Parietal lobe (tissue), 2 donors: ENCODE data around the gene LTB. TPM values are rescaled to one million over a fixed set of nuclear protein-coding genes. Genes with fewer than 3 reads are reported as not detected.

Source experiments
- small RNA-seq: library from RNA; depleted of rRNA; stranded (forward); fragments of <200 nt; gene quantifications from one replicate; pipeline ENCODE3, GENCODE V24; 2014; ENCODE audit warnings: low replicate concordance
- total RNA-seq: library from RNA; depleted of rRNA; stranded (reverse); fragments of >200 nt; gene quantifications from one replicate; pipeline ENCODE4 v1.2.3, GENCODE V29; 2014

Gene LTB, protein sequence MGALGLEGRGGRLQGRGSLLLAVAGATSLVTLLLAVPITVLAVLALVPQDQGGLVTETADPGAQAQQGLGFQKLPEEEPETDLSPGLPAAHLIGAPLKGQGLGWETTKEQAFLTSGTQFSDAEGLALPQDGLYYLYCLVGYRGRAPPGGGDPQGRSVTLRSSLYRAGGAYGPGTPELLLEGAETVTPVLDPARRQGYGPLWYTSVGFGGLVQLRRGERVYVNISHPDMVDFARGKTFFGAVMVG
- not detected for total RNA-seq

DNA sequence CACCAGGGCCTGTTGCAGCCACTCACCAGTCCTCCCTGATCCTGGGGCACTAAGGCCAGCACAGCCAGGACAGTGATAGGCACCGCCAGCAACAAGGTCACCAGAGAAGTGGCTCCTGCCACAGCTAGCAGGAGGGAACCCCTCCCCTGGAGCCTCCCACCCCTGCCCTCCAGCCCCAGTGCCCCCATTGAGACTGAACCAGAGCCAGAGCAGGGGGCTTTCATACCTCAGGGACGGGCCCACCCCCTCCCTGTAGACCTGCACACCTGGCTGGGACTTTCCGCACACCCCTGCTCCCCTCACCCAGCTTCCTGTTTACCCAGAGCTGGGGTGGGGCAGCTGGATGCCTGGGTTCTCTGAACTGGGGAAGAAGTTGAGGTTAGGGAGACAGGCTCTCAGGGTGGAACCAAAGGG is at the start of gene LTB:
Gene LTB, minus strand, starts transcription at position 195 of the 414 bp plus-strand sequence. Its CDS starts 7 bp downstream, at position 188.

DNA sequence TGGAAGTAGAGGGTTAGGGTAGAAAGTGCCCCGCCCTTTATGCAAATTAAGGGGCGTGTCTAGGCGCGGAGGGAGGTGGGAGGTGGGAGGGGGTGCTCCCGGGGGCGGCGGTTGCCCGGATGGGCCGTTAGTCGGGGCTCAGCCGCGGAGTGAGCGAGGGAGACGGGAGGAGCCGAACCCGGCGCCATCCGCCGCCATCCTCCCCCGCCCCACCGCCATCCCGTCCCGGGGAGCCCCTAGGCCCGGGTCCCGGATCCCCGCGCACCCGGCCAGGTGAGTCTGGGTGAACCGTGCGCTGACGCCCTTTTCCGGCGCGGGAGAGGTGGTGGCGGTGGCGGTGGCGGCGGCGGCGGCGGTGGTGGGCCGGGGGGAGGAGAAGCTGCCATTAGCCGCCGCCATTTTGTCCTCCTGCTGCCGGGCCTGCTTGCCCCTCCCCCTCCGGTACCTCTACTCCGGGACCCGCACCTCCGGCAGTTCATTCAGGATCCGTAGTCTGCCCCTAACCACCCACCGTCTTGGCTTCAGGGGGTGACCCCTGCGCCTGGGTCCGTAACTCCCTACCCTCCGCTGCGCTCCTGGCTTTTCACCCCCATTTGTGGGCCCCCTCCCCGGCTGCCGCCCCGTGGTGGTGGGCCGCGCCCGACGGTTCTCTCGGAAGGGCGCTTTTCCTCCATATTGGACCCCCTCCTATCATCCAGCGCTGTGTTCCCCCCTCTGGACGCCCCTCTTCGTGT is 38.5 kb upstream of the LTB start, which contains the start of gene PRRC2A:
Gene PRRC2A, plus strand, starts transcription at position 130 of the 734 bp plus-strand sequence. CDS start 2,075 bp downstream, outside the sequence.

DNA sequence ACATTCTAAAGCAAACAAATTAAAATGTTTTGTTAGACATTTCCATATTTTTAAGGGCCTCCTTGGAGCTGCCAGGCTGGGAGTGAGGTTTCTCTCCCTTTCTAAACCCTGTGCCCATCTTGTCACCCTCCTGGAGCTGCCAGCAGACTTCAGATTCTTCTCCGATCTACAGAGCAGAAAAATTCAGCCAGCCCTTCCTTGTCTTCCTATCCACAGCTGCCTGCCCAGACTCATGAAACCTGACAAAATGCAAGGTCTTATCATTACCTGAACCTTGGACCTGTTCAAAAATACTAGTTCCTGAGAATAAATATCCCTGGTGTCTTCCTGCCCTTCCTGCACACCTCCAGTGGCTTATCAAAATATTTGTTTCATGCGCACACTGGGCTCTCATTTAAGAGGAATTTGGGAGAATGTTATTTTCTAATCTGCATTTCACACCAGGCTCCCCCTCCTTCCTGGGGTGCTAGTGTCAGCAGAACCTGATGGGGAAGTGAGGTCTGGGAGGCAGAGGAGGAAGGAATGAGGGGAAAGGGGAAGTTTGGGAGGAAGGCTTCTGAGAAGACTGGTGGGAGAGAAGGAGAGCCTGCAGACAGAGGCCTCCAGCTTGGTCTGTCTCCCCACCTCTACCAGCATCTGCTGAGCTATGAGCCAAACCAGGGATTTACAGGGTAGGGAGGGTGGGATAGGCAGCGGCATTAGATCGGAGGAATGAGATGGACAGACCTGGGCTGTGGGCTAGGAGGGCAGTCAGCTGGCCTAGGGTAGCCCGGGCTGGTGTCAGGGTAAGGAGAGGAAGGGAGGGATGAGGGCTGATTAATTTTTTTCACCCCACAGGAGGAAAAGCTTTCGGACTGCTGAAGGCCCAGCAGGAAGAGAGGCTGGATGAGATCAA is 32.7 kb upstream of the LTB start, which contains the start of gene AIF1:
Gene AIF1, plus strand, starts transcription at position 551 of the 895 bp plus-strand sequence. Its CDS starts 96 bp downstream, at position 647.

DNA sequence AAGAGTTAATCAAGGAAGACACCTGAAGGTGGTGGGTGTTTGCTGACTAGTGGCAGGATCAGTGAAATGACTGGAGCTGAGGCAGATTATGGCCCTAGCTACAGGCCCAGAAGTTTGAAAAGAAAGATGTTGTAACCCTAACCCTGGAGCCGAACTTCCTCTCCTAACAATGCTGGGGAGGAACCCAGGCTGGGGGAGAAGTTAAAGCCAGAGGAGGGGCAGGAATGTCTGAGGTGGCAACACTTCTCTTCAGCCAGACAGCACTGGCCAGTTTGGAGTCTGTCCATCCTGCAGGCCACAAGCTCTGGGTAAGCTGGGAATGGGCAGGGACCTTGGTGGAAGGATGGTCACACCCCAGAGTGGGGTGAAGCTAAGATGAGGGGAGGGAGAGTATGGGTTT is 3.8 kb upstream of the LTB start, which contains the start of gene LST1:
Gene LST1, plus strand, starts transcription at position 270 of the 400 bp plus-strand sequence. CDS start 1,023 bp downstream, outside the sequence.

DNA sequence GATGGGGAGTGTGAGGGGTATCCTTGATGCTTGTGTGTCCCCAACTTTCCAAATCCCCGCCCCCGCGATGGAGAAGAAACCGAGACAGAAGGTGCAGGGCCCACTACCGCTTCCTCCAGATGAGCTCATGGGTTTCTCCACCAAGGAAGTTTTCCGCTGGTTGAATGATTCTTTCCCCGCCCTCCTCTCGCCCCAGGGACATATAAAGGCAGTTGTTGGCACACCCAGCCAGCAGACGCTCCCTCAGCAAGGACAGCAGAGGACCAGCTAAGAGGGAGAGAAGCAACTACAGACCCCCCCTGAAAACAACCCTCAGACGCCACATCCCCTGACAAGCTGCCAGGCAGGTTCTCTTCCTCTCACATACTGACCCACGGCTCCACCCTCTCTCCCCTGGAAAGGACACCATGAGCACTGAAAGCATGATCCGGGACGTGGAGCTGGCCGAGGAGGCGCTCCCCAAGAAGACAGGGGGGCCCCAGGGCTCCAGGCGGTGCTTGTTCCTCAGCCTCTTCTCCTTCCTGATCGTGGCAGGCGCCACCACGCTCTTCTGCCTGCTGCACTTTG is 6.8 kb downstream of the LTB start, which contains the start of gene TNF:
Gene TNF, plus strand, starts transcription at position 231 of the 567 bp plus-strand sequence. Its CDS starts 177 bp downstream, at position 408.

DNA sequence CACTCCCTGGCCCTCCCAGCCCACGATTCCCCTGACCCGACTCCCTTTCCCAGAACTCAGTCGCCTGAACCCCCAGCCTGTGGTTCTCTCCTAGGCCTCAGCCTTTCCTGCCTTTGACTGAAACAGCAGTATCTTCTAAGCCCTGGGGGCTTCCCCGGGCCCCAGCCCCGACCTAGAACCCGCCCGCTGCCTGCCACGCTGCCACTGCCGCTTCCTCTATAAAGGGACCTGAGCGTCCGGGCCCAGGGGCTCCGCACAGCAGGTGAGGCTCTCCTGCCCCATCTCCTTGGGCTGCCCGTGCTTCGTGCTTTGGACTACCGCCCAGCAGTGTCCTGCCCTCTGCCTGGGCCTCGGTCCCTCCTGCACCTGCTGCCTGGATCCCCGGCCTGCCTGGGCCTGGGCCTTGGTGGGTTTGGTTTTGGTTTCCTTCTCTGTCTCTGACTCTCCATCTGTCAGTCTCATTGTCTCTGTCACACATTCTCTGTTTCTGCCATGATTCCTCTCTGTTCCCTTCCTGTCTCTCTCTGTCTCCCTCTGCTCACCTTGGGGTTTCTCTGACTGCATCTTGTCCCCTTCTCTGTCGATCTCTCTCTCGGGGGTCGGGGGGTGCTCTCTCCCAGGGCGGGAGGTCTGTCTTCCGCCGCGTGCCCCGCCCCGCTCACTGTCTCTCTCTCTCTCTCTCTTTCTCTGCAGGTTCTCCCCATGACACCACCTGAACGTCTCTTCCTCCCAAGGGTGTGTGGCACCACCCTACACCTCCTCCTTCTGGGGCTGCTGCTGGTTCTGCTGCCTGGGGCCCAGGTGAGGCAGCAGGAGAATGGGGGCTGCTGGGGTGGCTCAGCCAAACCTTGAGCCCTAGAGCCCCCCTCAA is 9.9 kb downstream of the LTB start, which contains the start of gene LTA:
Gene LTA, plus strand, starts transcription at position 249 of the 871 bp plus-strand sequence. Its CDS starts 454 bp downstream, at position 703.

DNA sequence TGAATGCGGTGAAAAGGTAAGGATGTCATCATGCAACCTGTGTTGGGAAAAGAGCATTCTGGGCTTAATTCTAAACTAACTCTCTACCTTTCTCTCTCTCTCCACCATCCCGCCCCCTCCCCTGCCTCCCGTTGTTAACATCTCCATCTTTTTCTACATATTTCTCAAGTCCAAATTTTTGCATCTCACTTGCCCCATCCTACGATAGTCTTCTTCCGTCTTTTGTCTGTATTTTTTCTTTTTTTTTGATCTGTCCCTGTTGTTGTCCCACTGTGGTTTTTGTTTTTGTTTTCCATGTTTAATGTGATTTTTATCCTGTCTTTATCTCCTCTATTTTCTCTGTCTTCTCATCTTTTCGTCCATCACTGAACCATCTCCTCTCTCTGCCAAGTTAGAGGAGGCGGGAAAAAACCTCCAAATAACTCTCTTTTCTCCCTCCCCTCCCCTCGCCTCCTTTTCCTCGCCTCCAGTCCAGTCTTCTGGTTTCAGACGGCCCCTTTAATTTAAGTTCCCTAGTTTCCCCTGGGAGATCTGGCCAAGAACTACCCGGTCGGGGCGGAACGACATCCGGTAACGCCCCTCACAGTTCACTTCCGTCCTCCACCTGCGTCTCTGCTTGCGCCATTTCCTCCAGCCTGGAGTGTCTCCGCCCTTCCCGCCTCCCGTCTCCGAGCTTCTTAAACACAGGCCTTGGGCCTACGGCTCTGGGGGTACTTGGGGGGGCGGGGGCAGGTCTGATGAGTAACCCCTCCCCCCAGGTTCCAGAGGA is 35.1 kb downstream of the LTB start, which contains the start of gene NFKBIL1:
Gene NFKBIL1, plus strand, starts transcription at position 651 of the 769 bp plus-strand sequence. Its CDS starts 87 bp downstream, at position 738.

DNA sequence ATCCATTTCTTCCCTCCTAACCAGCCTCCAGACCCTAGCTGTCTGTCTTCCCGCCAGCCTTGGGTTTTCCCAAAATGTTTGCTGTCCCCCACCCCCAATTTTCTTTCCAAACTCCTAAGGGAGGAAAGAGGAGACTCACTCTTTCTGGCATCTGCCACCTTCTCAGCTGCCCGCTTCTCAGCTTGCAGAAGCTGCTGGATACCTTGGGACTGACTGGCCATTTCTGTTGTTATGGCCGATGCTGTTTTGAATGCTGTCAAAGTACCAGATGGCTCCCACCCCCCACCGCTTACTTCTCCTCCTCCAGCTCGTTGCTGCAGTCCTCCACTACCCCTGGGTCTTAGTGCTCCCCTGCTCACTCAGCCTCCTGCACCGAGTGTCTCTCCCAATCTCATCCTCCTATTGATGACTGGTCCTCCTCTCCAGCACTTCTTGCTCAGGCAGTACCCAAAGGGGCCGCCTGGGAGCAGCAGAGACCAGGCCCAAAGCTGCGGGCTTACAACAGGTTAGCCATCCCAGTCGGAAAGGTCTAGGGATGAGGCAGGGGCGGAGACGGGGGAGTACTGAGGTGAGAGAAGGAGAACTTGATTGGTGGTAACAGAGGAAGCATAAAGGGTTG is 35.8 kb downstream of the LTB start, which contains the start of gene ATP6V1G2:
Gene ATP6V1G2, minus strand, starts transcription at position 270 of the 619 bp plus-strand sequence. Its CDS starts 49 bp downstream, at position 221.

DNA sequence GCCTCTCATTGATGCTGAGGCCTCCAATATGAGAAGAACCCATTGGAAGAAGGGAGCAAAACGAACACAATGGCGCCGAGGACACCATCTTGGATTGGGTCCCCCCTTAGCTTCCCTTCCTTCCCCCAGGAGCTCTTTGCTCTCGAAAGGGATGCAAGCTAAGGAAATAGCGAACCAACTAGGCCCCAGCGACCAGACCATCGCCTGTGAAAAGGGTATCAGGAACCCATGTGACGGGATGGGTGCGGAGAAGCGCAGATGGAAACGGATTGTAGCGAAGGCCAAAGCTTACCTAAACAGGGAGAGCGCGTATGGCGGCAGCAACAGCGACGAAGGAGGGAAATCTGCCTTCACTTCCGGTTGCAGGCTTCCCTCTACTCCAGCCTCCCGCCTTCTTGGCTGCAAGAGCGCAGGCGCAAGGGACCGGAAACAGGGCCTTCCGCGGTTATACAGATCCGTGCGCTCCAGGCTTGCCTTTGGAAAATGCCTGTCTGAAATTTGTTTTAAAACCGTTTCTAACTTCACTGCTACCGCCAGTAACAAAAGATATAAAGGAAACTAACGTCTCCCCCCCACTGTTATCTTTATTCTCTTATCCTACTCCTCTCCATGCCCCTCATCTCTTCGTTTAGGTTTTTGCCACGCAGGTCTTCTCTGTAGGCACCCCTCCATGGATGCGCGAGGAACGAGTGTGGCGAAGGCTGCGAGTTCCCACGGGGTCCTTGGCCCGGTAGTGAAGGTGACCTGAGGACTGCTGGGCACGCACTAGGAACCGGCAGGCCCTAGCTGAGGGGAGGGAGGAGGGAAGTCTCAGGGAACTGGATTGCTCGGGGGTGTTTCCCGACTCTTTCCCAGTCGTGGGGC is 40.3 kb downstream of the LTB start, which contains the start of gene DDX39B:
Gene DDX39B, minus strand, starts transcription at position 346 of the 864 bp plus-strand sequence. CDS start 1,471 bp downstream, outside the sequence.

Small RNA genes within 50 kb of the gene (small RNA-seq; reads per million reads assigned to genes)
- 4.6 reads per million, percentile 86 among the genes with 10 or more reads in this experiment for gene SNORA38
- 396 reads per million, percentile 97 among the genes with 10 or more reads in this experiment for gene SNORD117
- not detected for gene SNORD84
- not detected for gene UQCRHP1

Other genes starting within 250 kb of the LTB start
- 15.0 TPM for gene HLA-B, start 225.2 kb downstream of the LTB start, total RNA-seq
- 0.63 TPM for gene MICA, start 178.8 kb downstream of the LTB start, total RNA-seq
- gene MICB, start 84.3 kb downstream of the LTB start, total RNA-seq, result 0.31 TPM
- gene MCCD1, start 53.5 kb downstream of the LTB start, total RNA-seq, result not detected
- 296 TPM for gene DDX39B, start 40.4 kb downstream of the LTB start, total RNA-seq
- gene ATP6V1G2, start 35.8 kb downstream of the LTB start, total RNA-seq, result 58.8 TPM
- 15.3 TPM for gene NFKBIL1, start 34.8 kb downstream of the LTB start, total RNA-seq
- gene LTA, start 10.1 kb downstream of the LTB start, total RNA-seq, result not detected
- not detected for gene TNF, start 6.9 kb downstream of the LTB start, total RNA-seq
- gene LST1, start 3.9 kb upstream of the LTB start, total RNA-seq, result not detected
- not detected for gene NCR3, start 10.6 kb upstream of the LTB start, total RNA-seq
- 3.4 TPM for gene AIF1, start 32.8 kb upstream of the LTB start, total RNA-seq
- gene PRRC2A, start 38.3 kb upstream of the LTB start, total RNA-seq, result 94.8 TPM
- 177 TPM for gene BAG6, start 70.2 kb upstream of the LTB start, total RNA-seq
- gene APOM, start 73.5 kb upstream of the LTB start, total RNA-seq, result 2.2 TPM
- gene C6orf47, start 78.4 kb upstream of the LTB start, total RNA-seq, result 17.2 TPM
- gene GPANK1, start 82.6 kb upstream of the LTB start, total RNA-seq, result 11.3 TPM
- 83.6 TPM for gene CSNK2B, start 83.7 kb upstream of the LTB start, total RNA-seq
- gene LY6G5B, start 87.6 kb upstream of the LTB start, total RNA-seq, result 13.5 TPM
- 5.6 TPM for gene LY6G5C, start 98.6 kb upstream of the LTB start, total RNA-seq
- 67.9 TPM for gene ABHD16A, start 120.9 kb upstream of the LTB start, total RNA-seq
- not detected for gene LY6G6F, start 124.4 kb upstream of the LTB start, total RNA-seq
- not detected for gene LY6G6D, start 132.9 kb upstream of the LTB start, total RNA-seq
- not detected for gene LY6G6C, start 139.3 kb upstream of the LTB start, total RNA-seq
- not detected for gene MPIG6B, start 140.9 kb upstream of the LTB start, total RNA-seq
- 126 TPM for gene DDAH2, start 146.9 kb upstream of the LTB start, total RNA-seq
- 20.0 TPM for gene CLIC1, start 154.1 kb upstream of the LTB start, total RNA-seq
- 14.1 TPM for gene MSH5, start 157.6 kb upstream of the LTB start, total RNA-seq
- gene SAPCD1, start 180.2 kb upstream of the LTB start, total RNA-seq, result 1.3 TPM
- gene VWA7, start 194.9 kb upstream of the LTB start, total RNA-seq, result 0.31 TPM
- 57.9 TPM for gene VARS1, start 213.3 kb upstream of the LTB start, total RNA-seq
- gene LSM2, start 224.5 kb upstream of the LTB start, total RNA-seq, result 15.3 TPM
- gene HSPA1L, start 232.9 kb upstream of the LTB start, total RNA-seq, result 3.1 TPM
- 170 TPM for gene HSPA1A, start 233.1 kb upstream of the LTB start, total RNA-seq
- 217 TPM for gene HSPA1B, start 245.3 kb upstream of the LTB start, total RNA-seq